HCEC 1CT (cell line): ENCODE results near the gene BANF1.
A peak's percentile ranks its signal among the peaks of the same experiment; 100 is the strongest.
"Not testable (repeated sequence)": the region's sequence is repeated elsewhere in the genome, so short reads cannot be mapped to it uniquely, and the experiment has no call there.

Experiments used
- DNase-seq: peaks from one replicate; pipeline ENCODE4 v3.0.0-alpha.2; 2017

BANF1 gene

DNA sequence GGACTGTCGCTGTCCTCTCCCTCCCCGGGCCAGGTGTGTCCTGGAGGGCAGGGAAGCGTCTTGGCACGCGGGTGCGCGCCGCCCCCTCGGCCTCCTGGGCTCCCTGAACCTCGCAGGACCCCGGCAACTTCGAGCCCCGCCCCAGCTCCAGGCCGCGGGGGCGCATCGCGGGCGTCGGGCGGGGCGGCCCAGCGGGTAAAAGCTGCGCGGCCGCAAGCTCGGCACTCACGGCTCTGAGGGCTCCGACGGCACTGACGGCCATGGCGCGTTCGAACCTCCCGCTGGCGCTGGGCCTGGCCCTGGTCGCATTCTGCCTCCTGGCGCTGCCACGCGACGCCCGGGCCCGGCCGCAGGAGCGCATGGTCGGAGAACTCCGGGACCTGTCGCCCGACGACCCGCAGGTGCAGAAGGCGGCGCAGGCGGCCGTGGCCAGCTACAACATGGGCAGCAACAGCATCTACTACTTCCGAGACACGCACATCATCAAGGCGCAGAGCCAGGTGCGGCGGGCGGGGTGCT lies 9.5 kb downstream of the BANF1 start, which contains the start of gene CST6:
CST6 (plus strand) TSS at position 224 of the 519 bp plus-strand sequence; CDS start at position 261, 37 bp downstream.
- DNase-seq, result no peak

DNA sequence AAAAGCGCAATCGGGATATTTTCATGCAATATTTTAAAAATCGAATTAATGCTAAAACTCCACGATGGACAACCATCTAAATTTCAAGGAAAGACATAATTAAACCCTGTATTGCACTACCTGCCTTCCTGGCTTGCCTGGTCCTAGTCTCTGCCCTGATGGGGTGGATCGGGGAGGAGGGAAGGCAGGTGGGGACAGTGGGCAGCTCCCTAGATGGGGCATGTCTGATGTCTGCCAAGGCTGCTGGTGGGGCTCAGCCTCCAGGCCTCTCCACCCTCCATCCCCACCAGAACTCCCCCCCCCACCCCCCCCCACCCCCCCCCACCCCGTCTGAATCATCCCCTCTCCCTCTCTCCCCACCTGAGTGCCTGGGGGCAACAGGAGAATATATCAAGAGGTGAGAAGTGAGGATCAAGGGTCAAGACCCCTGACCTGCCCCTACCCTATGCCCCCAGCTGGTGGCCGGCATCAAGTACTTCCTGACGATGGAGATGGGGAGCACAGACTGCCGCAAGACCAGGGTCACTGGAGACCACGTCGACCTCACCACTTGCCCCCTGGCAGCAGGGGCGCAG lies 10.2 kb downstream of the BANF1 start:
- no peak for DNase-seq

DNA sequence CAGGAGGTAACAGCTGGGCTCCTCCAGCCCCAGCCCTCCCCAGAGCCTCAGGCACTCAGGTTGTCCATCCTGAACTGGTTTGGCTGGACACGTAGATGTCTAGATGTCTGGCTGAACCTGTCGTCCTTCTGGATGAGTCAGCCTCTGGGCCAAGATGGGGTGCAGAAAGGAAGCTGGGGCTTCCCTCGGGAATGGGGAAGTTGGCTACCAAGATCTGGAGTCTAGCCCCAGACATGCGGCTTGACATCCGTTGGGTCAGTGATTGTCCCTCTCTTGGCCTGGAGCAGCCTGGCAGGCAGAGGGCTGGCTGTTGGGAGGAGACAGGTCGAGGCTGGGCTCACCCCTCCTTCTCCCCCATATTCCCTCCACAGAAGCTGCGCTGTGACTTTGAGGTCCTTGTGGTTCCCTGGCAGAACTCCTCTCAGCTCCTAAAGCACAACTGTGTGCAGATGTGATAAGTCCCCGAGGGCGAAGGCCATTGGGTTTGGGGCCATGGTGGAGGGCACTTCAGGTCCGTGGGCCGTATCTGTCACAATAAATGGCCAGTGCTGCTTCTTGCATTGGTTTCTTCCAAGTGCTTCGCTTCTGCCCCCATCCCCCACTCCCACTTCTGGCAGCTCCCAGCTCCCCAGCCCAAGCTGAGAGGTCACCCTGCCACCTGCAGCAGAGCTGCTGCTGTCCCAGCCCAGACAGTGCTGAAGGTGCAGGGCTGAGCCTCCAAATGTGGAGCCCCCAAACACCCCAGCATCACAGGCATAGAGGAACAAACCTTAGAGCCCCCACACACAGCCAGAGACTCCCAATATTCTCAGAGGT lies 10.9 kb downstream of the BANF1 start:
- DNase-seq, result no peak

DNA sequence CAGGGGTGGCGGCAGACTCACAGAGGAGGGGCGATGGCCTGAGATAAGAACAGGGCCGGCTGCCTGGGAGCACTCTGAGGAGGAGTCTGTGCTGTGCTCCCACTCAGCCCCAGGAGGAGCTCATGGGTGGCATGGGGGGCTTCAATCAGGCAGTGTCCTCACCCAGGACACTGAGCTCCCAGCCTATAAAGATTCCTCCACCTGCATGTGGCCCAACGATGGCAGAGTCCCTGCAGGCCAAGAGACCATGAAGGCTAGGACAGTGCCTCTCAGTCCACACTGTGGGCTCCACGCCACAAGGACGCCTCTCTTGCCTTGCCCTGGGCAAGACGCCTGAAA lies 11.4 kb downstream of the BANF1 start:
- no peak for DNase-seq

DNA sequence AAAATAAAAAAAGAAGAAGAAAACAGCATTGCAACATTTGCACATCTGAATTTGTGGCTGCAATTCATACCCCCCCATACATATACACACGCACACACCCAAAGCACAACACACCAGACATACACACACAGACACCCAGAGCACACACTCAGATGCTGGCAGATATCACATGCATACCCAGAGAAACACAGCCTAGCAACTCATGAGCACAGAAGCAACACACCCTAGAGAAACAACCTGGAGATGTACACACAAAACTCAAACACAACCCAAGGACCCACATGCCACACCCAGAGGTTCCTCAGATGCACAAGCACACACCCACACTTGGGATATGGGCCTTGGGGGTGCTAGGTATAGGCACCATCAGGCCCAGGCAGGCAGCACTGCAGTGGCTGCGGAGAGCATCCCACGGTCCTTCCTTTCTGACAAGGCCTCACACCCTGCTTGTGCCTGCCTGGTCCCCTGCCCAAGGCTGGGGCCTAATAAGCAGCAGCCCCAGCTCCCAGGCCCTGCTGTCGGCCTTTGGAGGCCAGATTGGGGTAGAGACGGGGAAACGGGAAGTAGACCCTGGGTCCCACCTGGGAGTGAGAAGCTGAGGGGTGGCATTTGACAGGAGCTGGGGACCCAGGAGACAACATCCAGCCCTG lies 12.6 kb downstream of the BANF1 start:
- no peak for DNase-seq

DNA sequence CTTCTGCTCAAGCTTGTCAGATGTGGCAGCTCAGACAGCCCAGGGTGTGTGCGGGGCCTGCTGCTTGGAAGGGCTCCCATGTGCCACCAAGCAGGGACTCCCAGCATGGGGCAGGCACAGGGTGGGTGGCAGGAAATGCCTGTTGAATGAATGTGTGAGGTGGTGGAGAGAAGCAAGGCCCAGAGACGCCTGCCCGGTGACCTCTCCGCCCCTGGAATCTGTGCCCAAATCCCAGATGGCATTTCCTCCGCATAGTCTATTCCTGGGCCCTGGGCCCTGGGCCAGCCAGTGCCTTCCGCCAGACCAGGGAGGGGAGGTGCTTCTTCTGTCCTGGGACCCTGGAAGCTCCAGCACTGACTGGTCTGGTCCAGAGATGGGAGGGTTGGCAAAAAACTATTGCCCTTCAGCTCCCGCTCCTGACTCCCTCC lies 13.2 kb downstream of the BANF1 start:
- DNase-seq, result no peak

DNA sequence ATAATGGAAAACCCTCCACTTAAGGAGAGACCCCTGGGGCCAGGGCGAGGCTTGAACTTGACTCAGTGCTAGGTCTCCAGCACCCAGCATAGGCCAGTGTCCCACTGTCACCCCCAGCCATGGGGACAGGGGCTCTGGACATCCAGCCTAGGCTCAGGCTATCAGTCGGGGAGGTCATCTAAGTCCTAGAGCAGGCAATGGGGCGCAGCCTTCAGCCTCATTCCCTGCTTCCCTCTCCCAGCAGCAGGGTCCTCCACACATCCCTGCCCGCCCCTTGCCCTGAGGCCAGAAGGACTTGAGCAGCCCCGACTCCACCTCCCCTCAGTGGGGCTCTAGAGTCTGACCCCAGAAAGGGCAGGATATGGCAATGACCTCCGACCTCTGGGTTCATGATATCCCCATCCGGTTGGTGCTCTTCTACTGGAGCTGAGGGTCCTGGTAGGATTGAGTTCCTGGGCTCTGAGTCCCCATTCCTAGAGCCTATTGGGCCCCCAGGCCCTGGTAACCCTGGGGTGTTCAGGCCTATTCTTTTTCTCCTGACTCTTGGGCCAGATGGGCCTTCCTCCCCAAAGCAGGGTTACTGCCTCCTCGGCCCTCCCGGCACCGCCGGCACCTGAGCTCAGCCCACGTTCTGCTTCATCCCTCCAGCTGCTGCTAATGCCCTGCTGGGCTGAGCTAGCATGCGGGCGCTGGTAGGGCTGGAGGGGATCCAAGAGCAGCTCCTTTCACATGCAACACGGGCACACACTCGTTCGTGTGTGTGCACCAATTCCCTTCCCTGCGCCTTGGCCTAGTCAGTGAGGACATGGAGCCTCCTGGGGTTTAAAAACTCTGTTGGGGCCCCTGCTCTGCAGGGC lies 13.9 kb downstream of the BANF1 start:
- DNase-seq, result no peak

DNA sequence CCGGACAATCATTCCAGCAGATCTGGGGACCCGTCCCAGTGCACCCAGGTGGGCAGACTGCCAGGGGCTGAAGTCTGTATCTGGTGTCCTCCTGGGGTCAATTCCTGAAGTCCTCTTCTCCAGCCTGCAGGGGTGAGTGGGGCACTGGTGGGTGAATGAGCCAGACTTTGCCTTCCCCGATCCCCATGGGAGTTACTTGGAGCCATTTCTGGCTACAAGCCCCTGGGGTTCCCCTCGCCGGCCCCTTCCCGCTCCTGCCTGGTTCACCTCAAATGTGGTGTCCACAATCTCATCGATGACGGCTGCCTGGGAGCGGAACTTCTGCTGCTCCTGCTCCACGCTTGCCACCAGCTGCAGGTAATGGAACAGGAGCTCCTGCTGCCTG lies 14.5 kb downstream of the BANF1 start:
- no peak for DNase-seq

DNA sequence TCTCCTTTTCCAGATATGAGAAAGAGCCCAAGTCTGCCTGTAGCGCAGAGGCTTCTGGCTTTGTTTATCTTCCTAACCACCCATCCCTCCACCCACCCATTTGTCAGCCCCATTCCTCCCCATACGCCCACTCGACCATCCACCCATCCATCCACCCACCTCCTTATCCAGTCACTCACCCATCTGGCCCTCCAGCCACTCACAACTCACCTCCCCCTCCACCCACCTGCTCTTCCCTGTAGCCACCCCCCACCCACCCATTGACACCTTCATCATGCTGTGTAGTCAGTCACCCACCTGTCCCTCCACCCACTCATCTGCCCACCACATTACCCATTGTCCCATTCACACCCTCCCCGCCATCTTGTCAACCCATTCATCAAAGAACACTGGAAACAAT lies 15.0 kb downstream of the BANF1 start:
- no peak for DNase-seq

DNA sequence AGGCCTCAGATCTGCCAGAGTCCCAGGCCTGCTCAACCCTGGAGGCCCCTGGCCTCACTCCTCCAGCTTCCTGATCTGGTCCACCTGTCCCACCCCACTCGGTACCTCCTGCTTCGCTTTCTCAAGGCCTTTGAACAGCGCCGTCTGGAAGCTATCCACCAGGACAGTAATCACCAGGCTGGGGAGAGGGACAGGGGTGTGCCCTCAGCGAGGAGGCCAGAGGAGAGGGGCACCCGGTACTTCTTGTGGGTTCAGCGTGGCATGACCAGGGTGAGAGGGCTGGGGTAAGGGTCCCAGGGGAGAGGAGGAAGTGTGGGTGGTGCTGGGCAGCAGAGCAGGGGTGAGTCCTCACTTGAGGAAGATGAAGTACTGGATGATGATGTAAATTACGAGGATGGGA lies 17.9 kb downstream of the BANF1 start:
- DNase-seq, result no peak

DNA sequence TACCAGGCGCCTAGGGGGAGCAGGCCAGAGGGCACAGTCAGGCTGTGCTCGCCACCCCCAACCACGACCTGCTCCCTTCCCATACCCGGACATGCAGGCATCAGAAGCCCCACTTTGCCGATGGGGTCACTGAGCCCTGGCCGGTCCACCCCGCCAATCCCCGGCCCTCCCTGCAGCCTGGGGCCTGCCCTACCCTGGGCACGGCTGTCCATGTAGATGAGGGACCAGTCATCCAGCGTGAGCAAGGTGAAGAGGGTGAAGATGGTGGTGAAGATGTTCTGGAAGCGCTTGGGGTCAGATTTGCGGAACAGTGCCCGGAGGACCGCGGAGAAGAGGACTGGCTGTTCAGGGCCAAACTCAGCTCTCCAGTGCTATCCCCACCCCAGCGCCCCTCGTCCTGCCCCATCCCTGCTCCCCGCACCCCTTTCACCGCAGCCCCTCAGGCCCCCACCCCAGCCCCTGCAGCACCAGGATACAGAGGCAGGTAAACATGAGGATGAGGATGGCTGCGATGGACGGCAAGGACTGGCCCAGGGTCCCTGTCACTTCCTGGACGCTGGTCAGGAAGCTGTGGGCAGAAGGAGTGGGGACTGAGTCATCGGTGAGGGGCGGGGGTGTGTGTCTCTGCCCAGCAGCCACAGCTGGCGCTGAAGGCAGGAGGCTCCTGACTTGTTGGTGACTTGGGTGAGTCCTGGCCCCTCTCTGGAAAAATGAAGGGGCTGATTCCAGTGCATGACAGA lies 18.5 kb downstream of the BANF1 start:
- DNase-seq, result peak; percentile 81

DNA sequence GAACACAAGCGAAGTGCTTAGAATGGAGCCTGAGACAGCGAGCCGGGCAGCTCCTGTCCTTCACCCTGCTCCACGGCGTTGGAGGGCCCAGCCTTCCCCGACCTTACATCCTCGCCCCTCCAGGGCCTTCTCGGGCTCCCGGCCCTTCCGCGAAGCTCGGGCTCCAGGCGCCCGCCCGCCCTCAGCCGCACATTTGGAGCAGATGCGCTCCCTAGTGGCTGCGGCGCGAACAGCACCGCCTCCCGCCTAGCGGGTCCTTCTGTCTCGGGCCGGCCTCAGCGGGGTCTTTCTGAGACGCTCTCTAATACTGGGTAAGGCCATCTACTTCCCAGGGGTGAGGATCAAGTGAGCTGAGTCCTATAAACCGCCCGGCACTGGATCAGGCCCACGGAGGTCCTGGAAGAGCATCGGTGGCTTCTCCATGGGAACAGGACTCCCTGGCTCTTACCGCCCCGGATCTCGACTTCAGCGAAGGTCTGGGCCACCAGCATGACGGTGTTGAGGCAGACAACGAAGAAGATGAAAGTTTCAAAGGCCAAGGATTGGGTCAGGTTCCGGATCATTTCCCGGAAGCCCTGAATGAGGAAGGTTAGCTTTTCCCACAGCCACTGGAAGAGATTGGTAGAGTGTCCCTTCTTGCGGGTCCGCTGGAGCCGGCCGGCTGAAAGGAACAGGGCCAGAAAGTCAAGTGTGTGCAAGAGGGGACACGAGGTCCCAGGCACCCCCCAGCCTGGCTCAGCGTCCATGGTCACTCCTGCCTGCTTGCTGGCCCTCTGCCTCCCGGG lies 20.3 kb downstream of the BANF1 start:
- DNase-seq, result peak; percentile 20

DNA sequence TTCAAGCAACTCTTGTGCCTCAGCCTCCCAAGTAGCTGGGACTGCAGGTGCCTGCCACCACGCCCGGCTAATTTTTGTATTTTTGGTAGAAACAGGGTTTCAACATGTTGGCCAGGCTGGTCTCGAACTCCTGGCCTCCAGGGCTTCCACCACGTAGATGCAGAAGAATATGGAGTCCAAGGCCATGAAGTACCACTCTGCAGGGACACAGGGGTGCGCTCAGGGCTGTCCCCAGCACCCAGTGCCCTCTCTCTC lies 20.8 kb downstream of the BANF1 start:
- DNase-seq, result not testable (repeated sequence)

DNA sequence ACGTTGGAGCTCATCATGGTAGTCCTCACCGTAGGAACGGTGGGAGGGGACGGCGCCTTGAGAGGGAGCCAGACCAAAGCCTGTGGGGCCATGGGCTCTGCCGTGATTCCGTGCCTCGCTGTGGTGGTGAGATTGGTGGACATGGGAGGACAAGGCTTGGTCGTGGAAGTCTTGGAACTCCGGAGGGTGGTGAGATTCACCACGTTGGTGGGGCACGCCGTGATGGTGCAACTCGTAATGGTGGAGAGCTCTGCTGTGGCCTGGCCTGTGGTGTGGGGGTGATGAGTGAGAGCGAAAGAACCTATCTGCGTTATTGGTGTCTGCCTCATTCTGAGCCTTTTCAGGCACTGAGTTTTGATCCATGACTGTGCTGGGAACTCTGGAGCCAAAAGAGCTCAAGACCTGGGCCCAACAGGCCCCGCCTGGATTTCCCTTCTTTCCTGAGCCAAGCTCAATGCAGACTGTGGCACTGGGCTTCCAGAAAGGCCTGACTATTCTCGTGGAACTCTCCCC lies 23.8 kb downstream of the BANF1 start, which contains the start of gene CATSPER1:
CATSPER1 (minus strand) TSS at position 463 of the 513 bp plus-strand sequence; CDS start at position 363, 100 bp downstream.
- no peak for DNase-seq

DNA sequence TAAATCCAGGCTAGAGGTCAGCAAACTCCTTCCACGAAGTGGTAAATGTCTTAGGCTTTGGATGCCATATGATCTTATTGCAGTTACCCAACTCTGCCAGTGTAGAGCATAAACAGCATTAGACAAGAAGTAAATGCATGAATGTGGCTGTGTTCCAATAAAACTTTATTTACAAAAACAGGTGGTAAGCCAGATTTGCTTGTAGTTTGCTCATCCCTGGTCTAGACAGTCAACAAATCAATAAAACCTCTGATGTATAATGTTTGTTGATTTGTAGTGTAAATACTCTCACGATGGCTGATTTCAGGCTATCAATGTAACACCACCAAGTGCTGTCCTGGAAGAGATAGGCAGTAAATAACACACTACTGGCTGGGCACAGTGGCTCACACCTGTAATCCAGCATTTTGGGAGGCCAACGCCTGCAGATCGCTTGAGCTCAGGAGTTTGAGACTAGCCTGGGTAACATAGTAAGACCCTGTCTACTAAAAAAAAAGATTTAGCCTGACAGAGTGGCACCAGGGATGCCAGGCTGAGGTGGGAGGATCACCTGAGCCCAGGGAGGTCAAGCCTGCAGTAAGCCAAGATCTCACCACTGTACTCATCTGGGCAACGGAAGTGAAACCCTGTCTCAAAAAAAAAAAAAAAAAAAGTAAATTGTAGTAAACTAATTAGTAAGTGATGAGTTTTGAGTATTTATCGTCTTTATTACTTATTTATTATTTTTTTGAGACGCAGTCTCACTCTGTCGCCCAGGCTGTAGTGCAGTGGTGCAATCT lies 30.8 kb downstream of the BANF1 start:
- DNase-seq, result no peak

DNA sequence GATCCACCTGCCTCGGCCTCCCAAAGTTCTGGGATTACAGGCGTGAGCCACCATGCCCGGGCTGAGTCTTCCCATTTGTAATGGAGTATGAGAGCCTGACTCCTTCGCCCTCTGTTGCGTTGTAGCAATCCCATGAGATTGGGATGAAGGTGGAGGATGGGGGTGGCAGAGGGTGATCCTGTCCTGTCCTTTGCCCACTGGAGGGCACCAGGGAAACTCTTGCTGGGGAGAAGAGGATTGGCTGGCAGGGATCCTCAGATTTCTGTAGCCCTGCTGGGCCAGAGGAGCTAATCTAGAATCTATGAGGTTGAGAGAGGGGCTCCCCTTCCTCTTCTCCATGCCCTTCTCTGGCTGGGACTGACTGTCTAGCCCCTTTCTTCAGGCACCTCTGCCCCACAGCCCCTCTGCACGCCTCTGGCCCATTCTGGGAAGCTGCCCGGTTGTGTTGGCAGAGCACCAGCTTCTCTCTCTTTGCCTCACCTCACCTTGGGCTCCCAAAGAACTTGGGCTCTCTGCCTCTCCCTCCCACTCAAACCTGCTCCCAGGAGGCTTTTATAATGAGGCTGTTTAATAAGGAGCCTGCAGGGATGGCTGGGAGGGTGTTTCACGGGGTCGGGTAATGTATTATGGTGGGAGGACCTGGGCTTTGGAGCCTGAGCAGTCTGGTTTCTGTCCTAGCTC lies 33.5 kb downstream of the BANF1 start:
- no peak for DNase-seq

DNA sequence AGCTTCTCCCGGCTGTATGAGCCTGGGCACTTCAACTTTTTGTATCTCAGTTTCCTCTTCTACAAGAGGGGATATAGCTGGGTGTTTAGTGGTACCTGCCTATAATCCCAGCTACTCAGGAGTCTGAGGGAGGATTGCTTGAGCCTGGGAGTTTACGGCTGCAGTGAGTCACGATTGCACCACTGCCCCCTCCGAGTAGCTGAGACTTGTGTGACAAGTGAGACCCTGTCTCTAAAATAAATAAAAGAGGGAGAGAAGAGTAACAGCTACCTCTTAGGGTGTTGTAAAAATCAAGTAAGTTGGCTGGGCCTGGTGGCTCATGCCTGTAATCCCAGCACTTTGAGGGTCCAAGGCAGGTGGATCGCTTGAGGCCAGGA lies 34.0 kb downstream of the BANF1 start:
- DNase-seq, result no peak

DNA sequence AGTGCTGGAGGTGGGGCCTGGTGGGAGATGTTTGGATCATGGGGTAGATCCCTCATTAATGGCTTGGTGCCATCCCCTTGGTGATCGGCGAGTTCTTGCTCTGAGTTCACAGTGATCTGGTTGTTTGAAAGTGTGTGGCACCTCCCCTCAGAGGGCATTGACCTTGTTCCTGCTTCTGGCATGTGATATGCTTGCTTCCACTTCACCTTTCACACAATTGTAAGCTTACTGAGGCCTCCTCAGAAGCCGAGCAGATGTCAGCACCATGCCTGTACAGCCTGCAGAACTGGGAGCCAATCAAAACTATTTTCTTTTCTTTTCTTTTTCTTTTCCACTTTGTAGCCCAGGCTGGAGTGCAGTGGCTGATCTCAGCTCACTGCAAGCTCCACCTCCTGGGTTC lies 35.0 kb downstream of the BANF1 start:
- no peak for DNase-seq

DNA sequence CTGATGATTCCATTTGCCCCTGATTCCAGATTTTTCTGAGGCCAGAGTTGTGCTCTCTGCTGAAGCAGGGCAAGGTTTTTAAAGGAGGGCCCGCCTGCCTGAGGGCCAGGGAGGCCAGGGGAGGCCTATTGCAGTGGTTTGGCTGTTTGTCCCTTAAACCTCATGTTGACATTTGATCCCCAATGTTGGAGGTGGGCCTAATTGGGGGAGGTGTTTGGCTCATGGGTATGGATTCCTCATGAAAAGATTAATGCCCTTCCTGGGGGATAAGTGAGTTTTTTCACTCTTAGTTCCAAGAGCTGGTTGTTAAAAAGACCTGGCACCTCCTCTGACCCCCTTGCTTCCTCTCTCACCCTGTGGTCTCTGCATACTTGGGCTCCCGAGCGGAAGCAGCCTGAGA lies 37.5 kb downstream of the BANF1 start:
- DNase-seq, result no peak
